ENCODE data around the gene IFI35.

IFI35 gene

GRCh38 chr17:43056051-43056450, 49.5 kb downstream of the IFI35 start:
- no peaks in the 10 kb centered on the region for H3K36me3 ChIP-seq (ENCODE audit: control insufficient read depth, insufficient read depth, low read length)
- no peak overlapping the region for H3K4me3 ChIP-seq (ENCODE audit: insufficient read depth, low read depth, low read length, poor library complexity, severe bottlenecking)
- no peak overlapping the region for H3K27ac ChIP-seq (ENCODE audit: insufficient read depth, low read length, poor library complexity, severe bottlenecking)
- no peaks in the 10 kb centered on the region for H3K9me3 ChIP-seq (ENCODE audit: control insufficient read depth, low read length)
- no peaks in the 10 kb centered on the region for H3K27me3 ChIP-seq (replicated peaks; ENCODE audit: control insufficient read depth, insufficient read depth, low read length, poor library complexity, severe bottlenecking)
- H3K4me1 ChIP-seq (ENCODE audit: control insufficient read depth, insufficient read depth, low read length, poor library complexity, severe bottlenecking), result no peaks in the 10 kb centered on the region
- no peak for DNase-seq

GRCh38 chr17:43062984-43063638, 56.5 kb downstream of the IFI35 start:
- Histone ChIP-seq H3K4me1 (ENCODE audit: control insufficient read depth, insufficient read depth, low read length, poor library complexity, severe bottlenecking) (no peaks in the 10 kb centered on the region), H3K36me3 (ENCODE audit: control insufficient read depth, insufficient read depth, low read length) (no peaks in the 10 kb centered on the region), H3K27ac (ENCODE audit: insufficient read depth, low read length, poor library complexity, severe bottlenecking) (no peak overlapping the region), H3K27me3 (replicated peaks; ENCODE audit: control insufficient read depth, insufficient read depth, low read length, poor library complexity, severe bottlenecking) (no peaks in the 10 kb centered on the region), H3K4me3 (ENCODE audit: insufficient read depth, low read depth, low read length, poor library complexity, severe bottlenecking) (no peak overlapping the region), H3K9me3 (ENCODE audit: control insufficient read depth, low read length) (no peaks in the 10 kb centered on the region)
- DNase-seq, result no peak

Data from effector memory CD4-positive, alpha-beta T cell (primary cell).